ENCODE measurements around the gene TMCO1.

Gene TMCO1

GRCh38 chr1:165759095-165759494 lies 9.6 kb downstream of the TMCO1 start:
- no peak for ATAC-seq
- TF ChIP-seq ZFP30 (CRISPR knock-in tag; IDR thresholded peaks at IDR 0.05): no peak
- no peak for TF ChIP-seq ISL1 (CRISPR knock-in tag; IDR thresholded peaks at IDR 0.05)
- TF ChIP-seq, protein P1, sequence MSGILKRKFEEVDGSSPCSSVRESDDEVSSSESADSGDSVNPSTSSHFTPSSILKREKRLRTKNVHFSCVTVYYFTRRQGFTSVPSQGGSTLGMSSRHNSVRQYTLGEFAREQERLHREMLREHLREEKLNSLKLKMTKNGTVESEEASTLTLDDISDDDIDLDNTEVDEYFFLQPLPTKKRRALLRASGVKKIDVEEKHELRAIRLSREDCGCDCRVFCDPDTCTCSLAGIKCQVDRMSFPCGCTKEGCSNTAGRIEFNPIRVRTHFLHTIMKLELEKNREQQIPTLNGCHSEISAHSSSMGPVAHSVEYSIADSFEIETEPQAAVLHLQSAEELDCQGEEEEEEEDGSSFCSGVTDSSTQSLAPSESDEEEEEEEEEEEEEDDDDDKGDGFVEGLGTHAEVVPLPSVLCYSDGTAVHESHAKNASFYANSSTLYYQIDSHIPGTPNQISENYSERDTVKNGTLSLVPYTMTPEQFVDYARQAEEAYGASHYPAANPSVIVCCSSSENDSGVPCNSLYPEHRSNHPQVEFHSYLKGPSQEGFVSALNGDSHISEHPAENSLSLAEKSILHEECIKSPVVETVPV (CRISPR knock-in tag; IDR thresholded peaks at IDR 0.05): no peak
- no peak for TF ChIP-seq TCF4 (CRISPR knock-in tag; IDR thresholded peaks at IDR 0.05; ENCODE audit: borderline replicate concordance)
- no peak for TF ChIP-seq ZNF8 (CRISPR knock-in tag; IDR thresholded peaks at IDR 0.05)
- no peak for TF ChIP-seq ZC3H10 (CRISPR knock-in tag; IDR thresholded peaks at IDR 0.05)
- TF ChIP-seq ZNF70 (CRISPR knock-in tag; IDR thresholded peaks at IDR 0.05): no peak
- TF ChIP-seq RARB (CRISPR knock-in tag; IDR thresholded peaks at IDR 0.05): no peak
- TF ChIP-seq ESRRG (CRISPR knock-in tag; IDR thresholded peaks at IDR 0.05): no peak
- TF ChIP-seq, protein P2, sequence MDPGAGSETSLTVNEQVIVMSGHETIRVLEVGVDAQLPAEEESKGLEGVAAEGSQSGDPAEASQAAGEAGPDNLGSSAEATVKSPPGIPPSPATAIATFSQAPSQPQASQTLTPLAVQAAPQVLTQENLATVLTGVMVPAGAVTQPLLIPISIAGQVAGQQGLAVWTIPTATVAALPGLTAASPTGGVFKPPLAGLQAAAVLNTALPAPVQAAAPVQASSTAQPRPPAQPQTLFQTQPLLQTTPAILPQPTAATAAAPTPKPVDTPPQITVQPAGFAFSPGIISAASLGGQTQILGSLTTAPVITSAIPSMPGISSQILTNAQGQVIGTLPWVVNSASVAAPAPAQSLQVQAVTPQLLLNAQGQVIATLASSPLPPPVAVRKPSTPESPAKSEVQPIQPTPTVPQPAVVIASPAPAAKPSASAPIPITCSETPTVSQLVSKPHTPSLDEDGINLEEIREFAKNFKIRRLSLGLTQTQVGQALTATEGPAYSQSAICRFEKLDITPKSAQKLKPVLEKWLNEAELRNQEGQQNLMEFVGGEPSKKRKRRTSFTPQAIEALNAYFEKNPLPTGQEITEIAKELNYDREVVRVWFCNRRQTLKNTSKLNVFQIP (CRISPR knock-in tag; IDR thresholded peaks at IDR 0.05; ENCODE audit: borderline replicate concordance, low read depth): no peak

DNA sequence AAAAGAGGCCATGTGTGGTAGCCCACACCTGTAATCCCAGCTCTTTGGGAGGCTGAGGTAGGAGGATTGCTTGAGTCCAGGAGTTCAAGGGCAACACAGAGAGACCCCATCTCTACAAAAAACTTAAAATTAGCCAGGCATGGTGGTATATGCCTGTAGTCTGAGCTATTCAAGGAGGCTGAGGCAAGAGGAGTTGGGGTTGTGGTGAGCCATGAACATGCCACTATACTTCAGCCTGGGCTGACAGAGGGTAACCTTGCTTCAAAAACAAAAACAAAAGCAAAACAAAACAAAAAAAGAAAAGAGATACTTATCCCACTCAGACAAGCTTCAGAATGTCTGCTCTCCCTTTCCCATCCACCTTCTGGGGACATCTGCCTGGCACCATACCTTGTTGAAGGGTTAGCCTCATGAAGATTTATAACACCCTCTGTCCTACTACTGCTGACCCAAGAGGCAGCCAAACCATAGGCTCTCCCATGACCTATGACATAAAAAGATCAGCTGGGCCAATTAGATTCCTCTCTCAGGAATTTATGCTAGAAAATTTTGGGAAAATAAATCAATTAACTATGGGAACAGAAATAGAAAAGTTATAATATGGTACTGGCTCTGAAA lies 13.2 kb downstream of the TMCO1 start:
- TF ChIP-seq TOX (CRISPR knock-in tag; IDR thresholded peaks at IDR 0.05; ENCODE audit: borderline replicate concordance): no peak
- TF ChIP-seq ZNF8 (CRISPR knock-in tag; IDR thresholded peaks at IDR 0.05): no peak
- no peak for TF ChIP-seq OSR1 (CRISPR knock-in tag; IDR thresholded peaks at IDR 0.05)
- ATAC-seq: no peak

DNA sequence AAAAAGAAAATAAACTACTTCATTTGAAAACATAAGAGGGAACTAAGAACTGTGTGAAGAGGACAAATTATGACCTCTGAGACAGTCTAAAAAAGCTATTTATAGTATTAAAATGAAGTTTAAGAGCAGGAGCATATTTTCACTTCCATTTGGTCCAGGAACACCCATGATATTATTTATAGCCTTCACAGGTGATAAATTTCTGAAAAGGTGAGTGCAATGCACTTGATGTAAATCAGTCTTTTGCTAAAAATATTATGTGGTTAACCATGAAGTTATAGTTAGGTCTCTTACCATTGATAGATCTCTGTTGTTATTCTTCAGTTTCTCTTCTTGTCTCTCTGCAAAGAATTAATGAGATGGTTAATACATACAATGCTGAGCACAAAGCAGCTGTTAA lies 14.7 kb downstream of the TMCO1 start:
- TF ChIP-seq, protein P2 (CRISPR knock-in tag; IDR thresholded peaks at IDR 0.05; ENCODE audit: borderline replicate concordance, low read depth): no peak
- TF ChIP-seq BACH2 (CRISPR knock-in tag; IDR thresholded peaks at IDR 0.05; ENCODE audit: borderline replicate concordance) (no peak), CSDC2 (CRISPR knock-in tag; IDR thresholded peaks at IDR 0.05) (no peak), GLIS3 (CRISPR knock-in tag; IDR thresholded peaks at IDR 0.05) (no peak), ZNF8 (CRISPR knock-in tag; IDR thresholded peaks at IDR 0.05) (no peak), ZNF70 (CRISPR knock-in tag; IDR thresholded peaks at IDR 0.05) (no peak), ZC3H10 (CRISPR knock-in tag; IDR thresholded peaks at IDR 0.05) (no peak), ZNF565 (CRISPR knock-in tag; conservative IDR thresholded peaks at IDR 0.05; ENCODE audit: low read depth) (no peak), TOX (CRISPR knock-in tag; IDR thresholded peaks at IDR 0.05; ENCODE audit: borderline replicate concordance) (no peak), ISL1 (CRISPR knock-in tag; IDR thresholded peaks at IDR 0.05) (no peak), PPARA (CRISPR knock-in tag; IDR thresholded peaks at IDR 0.05; ENCODE audit: borderline replicate concordance) (no peak), OSR1 (CRISPR knock-in tag; IDR thresholded peaks at IDR 0.05) (no peak), ZFP3 (CRISPR knock-in tag; IDR thresholded peaks at IDR 0.05) (no peak), TCF4 (CRISPR knock-in tag; IDR thresholded peaks at IDR 0.05; ENCODE audit: borderline replicate concordance) (no peak), RARB (CRISPR knock-in tag; IDR thresholded peaks at IDR 0.05) (no peak), ARNTL (CRISPR knock-in tag; IDR thresholded peaks at IDR 0.05; ENCODE audit: borderline replicate concordance, low read depth) (no peak), ESRRG (CRISPR knock-in tag; IDR thresholded peaks at IDR 0.05) (no peak)
- TF ChIP-seq, protein P3, sequence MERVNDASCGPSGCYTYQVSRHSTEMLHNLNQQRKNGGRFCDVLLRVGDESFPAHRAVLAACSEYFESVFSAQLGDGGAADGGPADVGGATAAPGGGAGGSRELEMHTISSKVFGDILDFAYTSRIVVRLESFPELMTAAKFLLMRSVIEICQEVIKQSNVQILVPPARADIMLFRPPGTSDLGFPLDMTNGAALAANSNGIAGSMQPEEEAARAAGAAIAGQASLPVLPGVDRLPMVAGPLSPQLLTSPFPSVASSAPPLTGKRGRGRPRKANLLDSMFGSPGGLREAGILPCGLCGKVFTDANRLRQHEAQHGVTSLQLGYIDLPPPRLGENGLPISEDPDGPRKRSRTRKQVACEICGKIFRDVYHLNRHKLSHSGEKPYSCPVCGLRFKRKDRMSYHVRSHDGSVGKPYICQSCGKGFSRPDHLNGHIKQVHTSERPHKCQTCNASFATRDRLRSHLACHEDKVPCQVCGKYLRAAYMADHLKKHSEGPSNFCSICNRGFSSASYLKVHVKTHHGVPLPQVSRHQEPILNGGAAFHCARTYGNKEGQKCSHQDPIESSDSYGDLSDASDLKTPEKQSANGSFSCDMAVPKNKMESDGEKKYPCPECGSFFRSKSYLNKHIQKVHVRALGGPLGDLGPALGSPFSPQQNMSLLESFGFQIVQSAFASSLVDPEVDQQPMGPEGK (CRISPR knock-in tag; IDR thresholded peaks at IDR 0.05; ENCODE audit: borderline replicate concordance): no peak
- ATAC-seq: no peak

- no peak for ATAC-seq
- TF ChIP-seq ZNF70 (CRISPR knock-in tag; IDR thresholded peaks at IDR 0.05) (no peak), TOX (CRISPR knock-in tag; IDR thresholded peaks at IDR 0.05; ENCODE audit: borderline replicate concordance) (no peak), GLIS3 (CRISPR knock-in tag; IDR thresholded peaks at IDR 0.05) (no peak), BACH2 (CRISPR knock-in tag; IDR thresholded peaks at IDR 0.05; ENCODE audit: borderline replicate concordance) (no peak), ZFP3 (CRISPR knock-in tag; IDR thresholded peaks at IDR 0.05) (no peak), ESRRG (CRISPR knock-in tag; IDR thresholded peaks at IDR 0.05) (no peak), TSHZ2 (CRISPR knock-in tag; IDR thresholded peaks at IDR 0.05) (no peak), CSDC2 (CRISPR knock-in tag; IDR thresholded peaks at IDR 0.05) (no peak), ZC3H10 (CRISPR knock-in tag; IDR thresholded peaks at IDR 0.05) (no peak), ZNF8 (CRISPR knock-in tag; IDR thresholded peaks at IDR 0.05) (no peak), ZNF565 (CRISPR knock-in tag; conservative IDR thresholded peaks at IDR 0.05; ENCODE audit: low read depth) (no peak), ARNTL (CRISPR knock-in tag; IDR thresholded peaks at IDR 0.05; ENCODE audit: borderline replicate concordance, low read depth) (no peak)
- TF ChIP-seq, protein P3 (CRISPR knock-in tag; IDR thresholded peaks at IDR 0.05; ENCODE audit: borderline replicate concordance): no peak
Observed at GRCh38 chr1:165748550-165748949, 20.1 kb downstream of the TMCO1 start.
